HG03280 (cell line): ENCODE data around the gene UST.
A peak's percentile ranks its signal among the peaks of the same experiment; 100 is the strongest.
"Not testable (repeated sequence)": the region's sequence is repeated elsewhere in the genome, so short reads cannot be mapped to it uniquely, and the experiment has no call there.

Source experiments
- ATAC-seq: cut with Tn5 transposase; IDR thresholded peaks from one replicate; pipeline ENCODE4 v1.9.1; 2021; ENCODE audit warnings: mild to moderate bottlenecking, moderate library complexity; ENCODE audit not compliant: unreplicated experiment

UST gene

GRCh38 chr6:148764259-148765020, 17.6 kb downstream of the UST start:
- ATAC-seq, result not testable (repeated sequence)

- ATAC-seq, result no peak
Observed at GRCh38 chr6:148765898-148766808, 19.3 kb downstream of the UST start.

GRCh38 chr6:148768646-148769270, 21.9 kb downstream of the UST start:
- ATAC-seq, result no peak

- no peak for ATAC-seq
Observed at GRCh38 chr6:148769304-148769968, 22.6 kb downstream of the UST start.

- no peak for ATAC-seq
Observed at GRCh38 chr6:148770408-148771211, 23.8 kb downstream of the UST start.

- no peak for ATAC-seq
Observed at GRCh38 chr6:148771212-148771601, 24.4 kb downstream of the UST start.

- ATAC-seq, result no peak
Observed at GRCh38 chr6:148771896-148772554, 25.2 kb downstream of the UST start.

GRCh38 chr6:148775161-148775560, 28.3 kb downstream of the UST start:
- ATAC-seq, result no peak

GRCh38 chr6:148776321-148777308, 29.8 kb downstream of the UST start:
- ATAC-seq, result no peak

- no peak for ATAC-seq
Observed at GRCh38 chr6:148779142-148779562, 32.3 kb downstream of the UST start.

- ATAC-seq, result not testable (repeated sequence)
Observed at GRCh38 chr6:148780423-148780822, 33.6 kb downstream of the UST start.

GRCh38 chr6:148780918-148781436, 34.1 kb downstream of the UST start:
- peak; percentile 81 for ATAC-seq

GRCh38 chr6:148789948-148790347, 43.1 kb downstream of the UST start:
- no peak for ATAC-seq

- no peak for ATAC-seq
Observed at GRCh38 chr6:148790404-148790803, 43.6 kb downstream of the UST start.

- no peak for ATAC-seq
Observed at GRCh38 chr6:148790817-148791216, 44.0 kb downstream of the UST start.

- ATAC-seq, result no peak
Observed at GRCh38 chr6:148791372-148791771, 44.5 kb downstream of the UST start.

- no peak for ATAC-seq
Observed at GRCh38 chr6:148793721-148794120, 46.9 kb downstream of the UST start.

- no peak for ATAC-seq
Observed at GRCh38 chr6:148794797-148795196, 48.0 kb downstream of the UST start.
